Glutamatergic neuron (in vitro differentiated cells): ENCODE results near the gene DOCK1. TPM values are rescaled to one million over a fixed set of nuclear protein-coding genes. Genes with fewer than 3 reads are reported as not detected.
A peak's percentile ranks its signal among the peaks of the same experiment; 100 is the strongest.

ENCODE experiments used
- DNase-seq: peaks from one replicate; pipeline ENCODE4 v3.0.0; 2022
- H3K27ac Mint-ChIP-seq: one replicate; pipeline ENCODE4 v1.8.0; 2020; ENCODE audit warnings: mild to moderate bottlenecking, mixed read lengths, inconsistent platforms; ENCODE audit not compliant: unreplicated experiment
- H3K27me3 Mint-ChIP-seq: one replicate; pipeline ENCODE4 v1.8.0; 2020; ENCODE audit warnings: mild to moderate bottlenecking, moderate library complexity, mixed read lengths, inconsistent platforms; ENCODE audit not compliant: unreplicated experiment
- H3K36me3 Mint-ChIP-seq: one replicate; pipeline ENCODE4 v1.8.0; 2020; ENCODE audit warnings: mild to moderate bottlenecking, mixed read lengths, inconsistent platforms; ENCODE audit not compliant: unreplicated experiment
- H3K4me1 Mint-ChIP-seq: one replicate; pipeline ENCODE4 v1.8.0; 2020; ENCODE audit warnings: mild to moderate bottlenecking, low read depth, mixed read lengths, inconsistent platforms; ENCODE audit not compliant: unreplicated experiment
- H3K4me3 Mint-ChIP-seq: one replicate; pipeline ENCODE4 v1.8.0; 2020; ENCODE audit warnings: mild to moderate bottlenecking, mixed read lengths, inconsistent platforms; ENCODE audit not compliant: unreplicated experiment
- H3K9me3 Mint-ChIP-seq: one replicate; pipeline ENCODE4 v1.8.0; 2020; ENCODE audit warnings: mild to moderate bottlenecking, moderate library complexity, mixed read lengths, inconsistent platforms; ENCODE audit not compliant: unreplicated experiment
- total RNA-seq: library from RNA; stranded (reverse); fragmentation: NEBNext Ultra II Directional; extraction: Animal tissue kit (Norgen Biotek cat#: 25700); gene quantifications from one replicate; pipeline ENCODE4 v1.2.1, GENCODE V29; 2021; ENCODE audit not compliant: unreplicated experiment
- TF ChIP-seq, protein P1 (sequence below): fragments of 200-600 bp; sonication (generic); IDR thresholded peaks from one replicate; pipeline ENCODE4 v1.5.0; 2021; ENCODE audit not compliant: partially characterized antibody, unreplicated experiment

DOCK1 gene
- total RNA-seq, 1 donor from 2014 or later, result 19.7 TPM

DNA sequence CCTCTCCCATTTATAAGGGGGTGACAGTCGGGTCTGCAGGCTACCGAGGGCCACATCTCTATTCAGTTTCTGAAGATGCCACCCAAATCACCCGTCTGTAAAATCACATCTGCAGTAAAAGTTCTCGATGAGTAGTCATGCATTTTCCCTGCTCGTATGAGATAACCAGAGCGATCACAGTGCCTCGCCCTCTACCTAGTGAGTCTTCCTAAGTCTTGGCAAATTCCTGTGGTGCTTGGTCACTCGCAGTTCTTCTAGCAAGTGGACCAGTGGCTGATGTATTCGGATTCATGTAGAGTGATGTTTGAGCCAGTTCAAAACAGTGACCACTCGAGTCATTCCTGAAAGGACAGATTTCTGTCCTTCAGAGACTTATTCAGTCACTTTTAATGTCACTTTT is 246.3 kb downstream of the DOCK1 start:
- Mint-ChIP-seq H3K4me3 (no peak overlapping the region), H3K36me3 (no peaks in the 10 kb centered on the region), H3K9me3 (peaks cover 2% of the 10 kb centered on the region), H3K27me3 (no peaks in the 10 kb centered on the region), H3K4me1 (peaks cover 22% of the 10 kb centered on the region), H3K27ac (peak overlapping the region; percentile 20)
- TF ChIP-seq, protein P1, sequence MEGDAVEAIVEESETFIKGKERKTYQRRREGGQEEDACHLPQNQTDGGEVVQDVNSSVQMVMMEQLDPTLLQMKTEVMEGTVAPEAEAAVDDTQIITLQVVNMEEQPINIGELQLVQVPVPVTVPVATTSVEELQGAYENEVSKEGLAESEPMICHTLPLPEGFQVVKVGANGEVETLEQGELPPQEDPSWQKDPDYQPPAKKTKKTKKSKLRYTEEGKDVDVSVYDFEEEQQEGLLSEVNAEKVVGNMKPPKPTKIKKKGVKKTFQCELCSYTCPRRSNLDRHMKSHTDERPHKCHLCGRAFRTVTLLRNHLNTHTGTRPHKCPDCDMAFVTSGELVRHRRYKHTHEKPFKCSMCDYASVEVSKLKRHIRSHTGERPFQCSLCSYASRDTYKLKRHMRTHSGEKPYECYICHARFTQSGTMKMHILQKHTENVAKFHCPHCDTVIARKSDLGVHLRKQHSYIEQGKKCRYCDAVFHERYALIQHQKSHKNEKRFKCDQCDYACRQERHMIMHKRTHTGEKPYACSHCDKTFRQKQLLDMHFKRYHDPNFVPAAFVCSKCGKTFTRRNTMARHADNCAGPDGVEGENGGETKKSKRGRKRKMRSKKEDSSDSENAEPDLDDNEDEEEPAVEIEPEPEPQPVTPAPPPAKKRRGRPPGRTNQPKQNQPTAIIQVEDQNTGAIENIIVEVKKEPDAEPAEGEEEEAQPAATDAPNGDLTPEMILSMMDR, result no peak
- DNase-seq, result no peak

DNA sequence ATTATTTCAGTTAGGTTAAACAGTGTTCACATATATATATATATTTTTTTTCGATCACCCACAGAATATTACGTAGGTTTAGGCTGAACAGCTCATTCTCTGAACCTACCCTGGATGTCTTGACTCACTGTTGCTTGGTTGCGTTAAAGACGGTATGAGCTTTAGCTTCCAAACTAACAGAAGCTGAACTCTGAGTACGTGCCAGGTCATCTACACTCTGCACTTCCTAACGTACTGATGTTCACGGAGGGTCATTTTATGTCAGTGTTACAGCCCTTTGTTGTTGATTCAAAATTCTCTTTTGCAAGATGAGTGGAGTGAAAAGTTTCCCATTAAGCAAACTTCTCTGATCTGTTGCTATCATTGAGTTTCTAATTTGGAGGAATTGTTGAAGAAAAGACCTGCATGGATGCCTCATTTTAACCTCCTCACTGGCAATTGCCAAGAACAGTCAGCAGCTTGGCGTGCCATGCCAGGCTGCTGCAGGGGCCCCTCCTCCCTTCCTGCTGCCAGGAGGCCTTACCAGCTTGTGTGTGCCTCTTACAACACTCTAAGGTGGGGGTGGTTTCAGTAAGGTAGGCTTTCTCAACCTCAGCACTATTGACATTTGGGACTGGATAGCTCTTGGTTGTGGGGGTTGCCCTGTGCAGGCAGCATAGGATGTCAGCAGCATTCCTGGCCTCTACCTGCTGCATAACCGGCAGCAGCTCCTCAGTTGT is 246.9 kb downstream of the DOCK1 start:
- Mint-ChIP-seq H3K36me3 (no peaks in the 10 kb centered on the region), H3K27ac (no peak overlapping the region), H3K4me3 (no peak overlapping the region), H3K27me3 (no peaks in the 10 kb centered on the region), H3K4me1 (peaks cover 22% of the 10 kb centered on the region), H3K9me3 (peaks cover 2% of the 10 kb centered on the region)
- TF ChIP-seq, protein P1, result no peak
- DNase-seq, result no peak

DNA sequence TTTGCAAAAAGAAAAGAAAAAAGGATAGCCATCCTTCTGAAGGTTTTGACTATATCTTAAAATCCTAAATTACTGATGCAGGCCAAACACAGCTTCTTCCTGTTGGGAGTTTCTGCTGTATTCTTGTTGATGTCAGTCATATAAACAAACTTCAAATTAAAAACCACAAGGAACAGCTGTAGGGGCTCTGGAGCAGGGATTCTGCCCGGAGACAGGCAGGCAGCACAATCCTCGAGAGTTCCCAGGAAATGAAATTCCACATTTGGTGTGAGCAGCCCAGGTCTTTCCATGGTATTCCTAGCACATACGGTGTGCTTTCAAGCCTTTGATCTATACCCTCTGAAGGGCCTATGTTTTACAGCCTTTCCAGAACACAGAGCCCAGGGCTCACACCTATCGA is 248.0 kb downstream of the DOCK1 start:
- Mint-ChIP-seq H3K36me3 (no peaks in the 10 kb centered on the region), H3K4me1 (peaks cover 23% of the 10 kb centered on the region)
- TF ChIP-seq, protein P1, result no peak

DNA sequence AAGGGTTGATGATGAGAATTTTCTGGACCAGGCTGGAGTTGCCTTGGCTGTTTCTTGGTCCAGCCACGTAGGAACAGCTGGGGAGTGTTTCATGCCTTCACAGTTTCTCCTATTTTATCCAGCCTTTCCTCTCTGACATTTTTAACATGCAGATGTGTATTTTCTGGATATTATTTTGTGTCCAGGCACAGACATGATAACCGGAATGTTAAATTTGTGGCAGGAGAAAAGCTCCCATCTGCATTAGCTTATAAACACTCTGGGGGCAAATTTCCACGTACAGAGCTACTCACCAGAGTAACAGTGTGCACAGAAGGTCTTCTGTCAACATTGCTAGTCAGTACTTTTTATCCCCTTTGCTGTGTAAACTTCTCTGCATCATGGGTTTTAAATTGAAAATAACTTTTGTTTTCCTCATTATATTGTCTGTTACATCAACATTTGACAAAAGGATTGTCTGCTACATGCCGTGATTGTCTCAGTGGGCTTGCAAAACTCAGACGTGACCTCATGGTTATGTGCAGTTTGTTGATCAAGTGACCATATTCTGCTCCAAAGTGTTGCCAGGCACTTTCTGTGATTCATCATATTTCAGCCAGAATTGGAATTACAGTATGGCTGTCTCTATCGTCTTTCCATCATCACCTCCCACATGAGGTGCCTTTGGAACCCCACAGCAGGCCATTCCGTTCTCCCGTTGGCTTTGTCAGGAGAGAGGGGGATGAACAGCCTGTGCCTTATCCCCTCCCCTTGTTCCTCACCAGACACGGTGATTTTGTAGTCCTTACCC is 249.8 kb downstream of the DOCK1 start:
- H3K4me1 Mint-ChIP-seq, result peaks cover 14% of the 10 kb centered on the region

More for the DNA sequence above, 248.0 kb downstream of the DOCK1 start:
- Mint-ChIP-seq H3K27ac (no peak overlapping the region), H3K27me3 (no peaks in the 10 kb centered on the region), H3K4me3 (no peak overlapping the region), H3K9me3 (peaks cover 2% of the 10 kb centered on the region)
- no peak for DNase-seq

More for the DNA sequence above, 249.8 kb downstream of the DOCK1 start:
- no peak for DNase-seq
- no peak overlapping the region for H3K27ac Mint-ChIP-seq
- H3K9me3 Mint-ChIP-seq, result peaks cover 2% of the 10 kb centered on the region
- no peaks in the 10 kb centered on the region for H3K27me3 Mint-ChIP-seq
- no peaks in the 10 kb centered on the region for H3K36me3 Mint-ChIP-seq
- TF ChIP-seq, protein P1, result no peak
- no peak overlapping the region for H3K4me3 Mint-ChIP-seq
